ENCODE measurements around the gene TPRN.

The TPRN gene

DNA sequence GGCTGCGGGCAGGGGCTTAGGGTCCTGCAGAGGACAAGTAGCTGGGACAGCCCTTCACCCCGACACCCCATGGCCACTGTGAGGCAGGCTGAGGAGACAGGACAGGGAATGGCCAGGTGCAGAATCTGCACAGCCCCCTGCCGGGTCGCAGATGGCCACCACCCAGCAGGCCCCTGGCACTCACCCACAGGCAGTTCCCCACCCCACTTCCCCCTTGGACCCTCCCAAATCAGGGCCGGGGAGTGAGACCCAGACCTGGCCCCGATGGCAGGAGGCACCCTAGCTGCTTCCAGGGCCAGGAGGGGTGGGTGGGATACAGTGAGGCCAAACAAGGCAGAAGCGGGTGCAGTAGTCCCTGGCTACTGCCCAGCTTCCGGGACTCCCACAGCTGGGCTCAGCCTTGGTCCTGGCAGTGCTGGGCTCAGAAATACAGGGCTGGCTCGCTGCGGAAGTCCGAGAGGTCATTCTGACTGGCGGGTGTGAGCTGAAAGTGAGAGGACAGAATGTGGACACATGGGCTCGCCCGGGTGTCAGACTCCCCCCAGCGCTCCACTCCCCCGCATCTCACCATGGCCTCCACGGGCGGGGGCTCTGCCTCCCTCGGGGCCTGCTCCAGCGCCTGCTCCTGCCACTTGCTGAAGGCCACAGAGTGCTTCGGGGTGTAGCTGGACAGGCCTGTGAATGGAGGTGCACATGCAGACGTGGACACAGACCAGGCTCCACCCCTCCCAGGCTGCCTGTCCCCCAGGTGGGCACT, 8.7 kb downstream of the TPRN start:
- TF ChIP-seq, protein P1, sequence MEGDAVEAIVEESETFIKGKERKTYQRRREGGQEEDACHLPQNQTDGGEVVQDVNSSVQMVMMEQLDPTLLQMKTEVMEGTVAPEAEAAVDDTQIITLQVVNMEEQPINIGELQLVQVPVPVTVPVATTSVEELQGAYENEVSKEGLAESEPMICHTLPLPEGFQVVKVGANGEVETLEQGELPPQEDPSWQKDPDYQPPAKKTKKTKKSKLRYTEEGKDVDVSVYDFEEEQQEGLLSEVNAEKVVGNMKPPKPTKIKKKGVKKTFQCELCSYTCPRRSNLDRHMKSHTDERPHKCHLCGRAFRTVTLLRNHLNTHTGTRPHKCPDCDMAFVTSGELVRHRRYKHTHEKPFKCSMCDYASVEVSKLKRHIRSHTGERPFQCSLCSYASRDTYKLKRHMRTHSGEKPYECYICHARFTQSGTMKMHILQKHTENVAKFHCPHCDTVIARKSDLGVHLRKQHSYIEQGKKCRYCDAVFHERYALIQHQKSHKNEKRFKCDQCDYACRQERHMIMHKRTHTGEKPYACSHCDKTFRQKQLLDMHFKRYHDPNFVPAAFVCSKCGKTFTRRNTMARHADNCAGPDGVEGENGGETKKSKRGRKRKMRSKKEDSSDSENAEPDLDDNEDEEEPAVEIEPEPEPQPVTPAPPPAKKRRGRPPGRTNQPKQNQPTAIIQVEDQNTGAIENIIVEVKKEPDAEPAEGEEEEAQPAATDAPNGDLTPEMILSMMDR (IDR thresholded peaks at IDR 0.05) = no peak
- Mint-ChIP-seq H3K27ac (no peak overlapping the region), H3K4me1 (peaks cover 28% of the 10 kb centered on the region), H3K36me3 (ENCODE audit: low read depth) (peaks cover 4% of the 10 kb centered on the region), H3K9me3 (no peaks in the 10 kb centered on the region), H3K27me3 (ENCODE audit: low read depth, poor library complexity) (no peaks in the 10 kb centered on the region), H3K4me3 (no peak overlapping the region)
- no peak for DNase-seq

GRCh38 chr9:137191245-137191644, 9.3 kb downstream of the TPRN start:
- peaks cover 4% of the 10 kb centered on the region for H3K36me3 Mint-ChIP-seq (ENCODE audit: low read depth)
- TF ChIP-seq, protein P1 (IDR thresholded peaks at IDR 0.05) = no peak
- no peaks in the 10 kb centered on the region for H3K9me3 Mint-ChIP-seq
- DNase-seq = no peak
- no peak overlapping the region for H3K4me3 Mint-ChIP-seq
- H3K27me3 Mint-ChIP-seq (ENCODE audit: low read depth, poor library complexity) = no peaks in the 10 kb centered on the region
- peaks cover 33% of the 10 kb centered on the region for H3K4me1 Mint-ChIP-seq
- H3K27ac Mint-ChIP-seq = no peak overlapping the region

- TF ChIP-seq, protein P1 (IDR thresholded peaks at IDR 0.05) = no peak
- Mint-ChIP-seq H3K36me3 (ENCODE audit: low read depth) (peaks cover 4% of the 10 kb centered on the region), H3K4me1 (peaks cover 33% of the 10 kb centered on the region), H3K27ac (no peak overlapping the region), H3K27me3 (ENCODE audit: low read depth, poor library complexity) (no peaks in the 10 kb centered on the region), H3K4me3 (peak overlapping the region; percentile 79), H3K9me3 (no peaks in the 10 kb centered on the region)
- DNase-seq = no peak
Measured at GRCh38 chr9:137190315-137190856, 10.2 kb downstream of the TPRN start.

- no peaks in the 10 kb centered on the region for H3K9me3 Mint-ChIP-seq
- peak overlapping the region; percentile 99 for H3K27ac Mint-ChIP-seq
- H3K4me3 Mint-ChIP-seq = peak overlapping the region; percentile 96
- peaks cover 33% of the 10 kb centered on the region for H3K4me1 Mint-ChIP-seq
- H3K36me3 Mint-ChIP-seq (ENCODE audit: low read depth) = peaks cover 4% of the 10 kb centered on the region
- H3K27me3 Mint-ChIP-seq (ENCODE audit: low read depth, poor library complexity) = no peaks in the 10 kb centered on the region
- DNase-seq = no peak
- TF ChIP-seq, protein P1 (IDR thresholded peaks at IDR 0.05) = no peak
Measured at GRCh38 chr9:137189297-137190295, 10.9 kb downstream of the TPRN start.

- Mint-ChIP-seq H3K4me3 (peak within 1 kb of the TSS; percentile 96), H3K27ac (peak within 1 kb of the TSS; percentile 99), H3K27me3 (ENCODE audit: low read depth, poor library complexity) (no peaks in the 10 kb centered on the region), H3K4me1 (peaks cover 33% of the 10 kb centered on the region), H3K36me3 (ENCODE audit: low read depth) (peaks cover 9% of the 10 kb centered on the region), H3K9me3 (no peaks in the 10 kb centered on the region)
- TF ChIP-seq, protein P1 (IDR thresholded peaks at IDR 0.05) = no peak
- DNase-seq = peak; percentile 97
Measured at GRCh38 chr9:137188490-137189296, 11.8 kb downstream of the TPRN start, which contains the start of the genes ANAPC2 and SSNA1. Gene ANAPC2, minus strand, starts transcription at chr9:137188560. Its CDS starts 28 bp downstream, at chr9:137188532. Gene SSNA1, plus strand, starts transcription at chr9:137188676. Its CDS starts 51 bp downstream, at chr9:137188727.
